Ovary (tissue), 9 donors: Measurements from ENCODE around the gene PSME4. TPM values are rescaled to one million over a fixed set of nuclear protein-coding genes. Genes with fewer than 3 reads are reported as not detected.

Source experiments
- DNase-seq, 5 donors: peaks; one replicate each; pipeline ENCODE4 v3.0.0-alpha.2; 2019 to 2020
- H3K27ac ChIP-seq, 2 donors: fragments of 200-600 bp; one replicate each; pipeline versions ENCODE4 v1.5.1 to v1.8.0; 2019 to 2022
- H3K27me3 ChIP-seq: fragments of 200-600 bp; one replicate; pipeline ENCODE4 v1.8.0; 2022
- H3K36me3 ChIP-seq: fragments of 200-600 bp; sonication (generic); one replicate; pipeline ENCODE4 v1.5.1; 2019
- H3K4me1 ChIP-seq: one replicate; pipeline ENCODE4 v1.8.1; 2013; ENCODE audit warnings: mild to moderate bottlenecking, moderate library complexity; ENCODE audit not compliant: insufficient read depth
- H3K4me3 ChIP-seq: fragments of 200-600 bp; sonication (generic); one replicate; pipeline ENCODE4 v1.5.1; 2017
- H3K9me3 ChIP-seq, 2 donors: fragments of 200-600 bp in 1 of 2; sonication (generic) in 1 of 2; one replicate each; pipeline versions ENCODE4 v1.5.1 to v1.8.1; 2013 to 2019; ENCODE audit warnings: mild to moderate bottlenecking in 1 of 2, moderate library complexity in 1 of 2
- EP300 ChIP-seq: sonication (generic); formaldehyde crosslinking; IDR thresholded peaks from one replicate; pipeline ENCODE4 v1.6.1; 2017; ENCODE audit warnings: antibody characterized with exemption
- POLR2A ChIP-seq: fragments of 450-650 bp; IDR thresholded peaks from one replicate; pipeline ENCODE4 v1.6.1; 2017; ENCODE audit warnings: antibody characterized with exemption, mild to moderate bottlenecking, moderate library complexity
- WGBS, 3 donors: extraction: QIAGEN DNeasy Blood & Tissue Kit in 1 of 3; methylation state at CpG; one replicate each; pipeline versions ENCODE4 v1.1.5 to v1.1.7; 2013 to 2017; 5-methylcytosine and 5-hydroxymethylcytosine counted together
- intact Hi-C, 4 donors: fragments of 100-400 bp; cut with DNase I; formaldehyde crosslinking; loops; one replicate each; pipeline versions ENCODE4 v1.11.0 to v1.15.1; 2022 to 2023
- polyA plus RNA-seq, 2 donors: library from polyadenylated mRNA; stranded (reverse); fragments of 200-250 nt in 1 of 2; fragments of 350-450 nt in 1 of 2; fragmentation: Illumina TruSeq in 1 of 2; extraction: RNeasy Lipid Tissue Mini Kit (QIAGEN cat#74804) in 1 of 2; gene quantifications; one replicate each; pipeline ENCODE4 v1.2.3, GENCODE V29; 2013 to 2014
- total RNA-seq, 7 donors: library from RNA; depleted of rRNA in 2 of 7; stranded (reverse); fragments of >200 nt in 2 of 7; fragmentation: NEBNext Ultra II Directional in 3 of 7; extraction: Animal tissue kit (Norgen Biotek cat#: 25700) in 3 of 7; gene quantifications; one replicate each; pipeline versions ENCODE4 v1.1.0 to v1.2.4, GENCODE V29; 2016 to 2023
- TF ChIP-seq, protein P1 (sequence below), 3 donors: fragments of 450-650 bp in 2 of 3; fragments of 200-600 bp in 1 of 3; IDR thresholded peaks; one replicate each; pipeline versions ENCODE4 v1.5.1 to v1.8.0; 2016 to 2022; ENCODE audit warnings: antibody characterized with exemption in 3 of 3, mild to moderate bottlenecking in 1 of 3
- donor health status: DM: no; HTN: no; CAD: no; lungs with moderate emphysema.
- donor health status: DM: no; HTN: no; CAD: no.
- donor health status: Bipolar disorder and iron deficiency.
- donor health status: DM: yes; HTN: yes; CAD: no.
- donor health status: DM: no; HTN: no; CAD: no.
- donor health status: DM: yes; HTN: yes; CAD: no.

Gene PSME4
- total and polyA plus RNA-seq, 9 donors = 12.8 to 52.1 (median 32.3) TPM

DNA sequence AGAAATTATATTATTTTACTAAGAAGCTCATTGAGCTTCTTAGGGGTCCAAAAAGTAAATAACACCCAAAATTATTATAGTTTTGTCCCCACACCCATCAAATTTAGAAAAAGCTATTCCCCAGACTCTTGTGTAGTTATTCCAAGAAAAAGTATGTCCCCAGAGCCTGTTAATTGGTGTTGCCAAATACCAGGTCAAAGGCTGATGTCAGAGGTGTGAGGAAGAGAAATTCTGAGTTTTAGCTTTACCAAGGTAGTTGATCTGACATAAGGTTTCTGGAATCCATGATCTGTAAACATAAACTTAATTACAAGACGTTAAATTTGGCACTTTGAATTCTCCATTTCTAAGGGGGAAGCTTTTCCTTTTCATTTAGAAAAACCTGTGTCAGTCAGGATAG, 29.3 kb upstream of the PSME4 start:
- no peak for DNase-seq
- Histone ChIP-seq H3K4me3 (no peak overlapping the region), H3K27me3 (no peaks in the 10 kb centered on the region), H3K9me3 (no peaks in the 10 kb centered on the region), H3K4me1 (peaks cover 2% of the 10 kb centered on the region), H3K36me3 (no peaks in the 10 kb centered on the region), H3K27ac (no peak overlapping the region)
- 51 to 66% (median 64%) methylated on average over 1 of the region's 1 CpG for WGBS, 3 donors
- intact Hi-C loops = no loop called here
- no peak for TF ChIP-seq POLR2A
- TF ChIP-seq, protein P1, sequence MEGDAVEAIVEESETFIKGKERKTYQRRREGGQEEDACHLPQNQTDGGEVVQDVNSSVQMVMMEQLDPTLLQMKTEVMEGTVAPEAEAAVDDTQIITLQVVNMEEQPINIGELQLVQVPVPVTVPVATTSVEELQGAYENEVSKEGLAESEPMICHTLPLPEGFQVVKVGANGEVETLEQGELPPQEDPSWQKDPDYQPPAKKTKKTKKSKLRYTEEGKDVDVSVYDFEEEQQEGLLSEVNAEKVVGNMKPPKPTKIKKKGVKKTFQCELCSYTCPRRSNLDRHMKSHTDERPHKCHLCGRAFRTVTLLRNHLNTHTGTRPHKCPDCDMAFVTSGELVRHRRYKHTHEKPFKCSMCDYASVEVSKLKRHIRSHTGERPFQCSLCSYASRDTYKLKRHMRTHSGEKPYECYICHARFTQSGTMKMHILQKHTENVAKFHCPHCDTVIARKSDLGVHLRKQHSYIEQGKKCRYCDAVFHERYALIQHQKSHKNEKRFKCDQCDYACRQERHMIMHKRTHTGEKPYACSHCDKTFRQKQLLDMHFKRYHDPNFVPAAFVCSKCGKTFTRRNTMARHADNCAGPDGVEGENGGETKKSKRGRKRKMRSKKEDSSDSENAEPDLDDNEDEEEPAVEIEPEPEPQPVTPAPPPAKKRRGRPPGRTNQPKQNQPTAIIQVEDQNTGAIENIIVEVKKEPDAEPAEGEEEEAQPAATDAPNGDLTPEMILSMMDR (IDR thresholded peaks at IDR 0.05) = no peak

DNA sequence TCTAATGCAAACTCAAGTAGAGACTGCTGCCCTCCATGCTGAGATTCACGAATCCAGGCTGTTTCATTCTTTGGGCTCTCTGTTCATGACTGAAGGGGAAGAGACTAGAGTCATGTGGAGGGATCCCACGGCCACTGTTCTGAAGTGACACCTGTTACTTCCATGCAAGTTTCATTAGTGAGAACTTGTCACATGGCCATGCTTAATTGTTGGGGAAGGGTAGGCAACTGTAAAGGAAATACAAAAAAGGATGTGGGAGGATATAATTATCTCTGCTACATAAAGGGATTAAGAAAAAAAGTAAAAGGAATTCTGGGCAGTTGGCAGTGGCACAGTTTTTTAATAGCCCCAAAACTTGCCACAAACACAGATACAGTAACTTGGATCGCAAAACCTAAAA, 28.0 kb upstream of the PSME4 start:
- Histone ChIP-seq H3K4me1 (peaks cover 2% of the 10 kb centered on the region), H3K36me3 (no peaks in the 10 kb centered on the region), H3K4me3 (no peak overlapping the region), H3K27ac (no peak overlapping the region), H3K9me3 (no peaks in the 10 kb centered on the region), H3K27me3 (no peaks in the 10 kb centered on the region)
- no peak for DNase-seq
- 78 to 83% (median 80%) methylated on average over 3 of the region's 3 CpGs for WGBS, 3 donors
- intact Hi-C loops = no loop called here
- TF ChIP-seq, protein P1 (IDR thresholded peaks at IDR 0.05) = no peak
- TF ChIP-seq POLR2A = no peak
- no peak for TF ChIP-seq EP300

DNA sequence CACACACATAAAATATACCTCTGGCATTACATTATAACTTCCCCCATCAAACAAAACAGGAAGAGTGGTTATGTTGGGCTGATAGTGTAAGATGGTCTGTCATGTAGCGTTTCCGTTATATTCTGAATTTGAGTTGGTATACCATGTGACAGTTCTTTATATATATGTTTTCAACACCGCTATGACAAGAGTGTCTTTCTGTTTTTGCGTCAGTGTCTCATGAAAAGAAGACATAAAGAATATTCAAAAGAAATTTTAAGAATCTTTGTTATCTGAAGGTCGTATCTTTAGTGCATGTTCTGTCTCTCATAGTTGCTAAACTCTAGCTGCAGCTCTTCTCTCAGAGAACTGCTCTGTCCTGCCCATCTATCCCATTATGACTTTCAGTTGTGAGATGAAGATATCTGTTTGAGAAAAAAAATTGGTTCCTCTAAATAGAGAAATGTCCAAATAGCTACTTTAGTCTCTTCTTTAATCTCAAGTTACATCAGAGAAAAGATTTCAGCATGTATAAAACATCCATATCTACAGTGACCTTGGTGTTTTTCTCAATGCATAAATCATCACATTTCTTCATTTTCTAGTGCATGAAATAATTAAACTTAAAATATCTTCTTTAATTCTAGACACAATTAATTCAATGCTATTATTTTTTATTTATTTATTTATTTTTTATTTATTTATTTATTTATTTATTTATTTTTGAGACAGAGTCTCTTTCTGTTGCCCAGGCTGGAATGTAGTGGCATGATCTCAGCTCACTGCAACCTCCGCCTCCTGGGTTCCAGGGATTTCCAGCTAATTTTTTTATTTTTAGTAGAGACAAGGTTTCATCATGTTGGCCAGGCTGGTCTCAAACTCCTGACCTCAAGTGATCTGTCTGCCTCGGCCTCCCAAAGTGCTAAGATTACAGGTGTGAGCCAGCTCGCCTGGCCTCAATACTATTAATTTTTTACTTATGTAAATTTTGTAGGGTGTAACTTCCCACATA, 24.3 kb upstream of the PSME4 start:
- TF ChIP-seq, protein P1 (IDR thresholded peaks at IDR 0.05) = no peak
- TF ChIP-seq EP300 (no peak), POLR2A (no peak)
- WGBS, 3 donors = 91 to 96% (median 94%) methylated on average over 8 of the region's 8 CpGs
- no peak for DNase-seq
- Histone ChIP-seq H3K36me3 (no peaks in the 10 kb centered on the region), H3K4me3 (no peak overlapping the region), H3K4me1 (peaks cover 2% of the 10 kb centered on the region), H3K27me3 (no peaks in the 10 kb centered on the region), H3K27ac (no peak overlapping the region), H3K9me3 (no peaks in the 10 kb centered on the region)
- intact Hi-C loops = no loop called here

GRCh38 chr2:53991948-53992347, 21.2 kb upstream of the PSME4 start:
- Histone ChIP-seq H3K4me1 (peaks cover 4% of the 10 kb centered on the region), H3K27ac (no peak overlapping the region), H3K9me3 (no peaks in the 10 kb centered on the region), H3K4me3 (no peak overlapping the region), H3K27me3 (no peaks in the 10 kb centered on the region), H3K36me3 (no peaks in the 10 kb centered on the region)
- no peak for TF ChIP-seq EP300
- TF ChIP-seq POLR2A = no peak
- TF ChIP-seq, protein P1 (IDR thresholded peaks at IDR 0.05) = no peak
- intact Hi-C loops = no loop called here
- no peak for DNase-seq
